ENCODE measurements around the gene ENKD1. TPM values are rescaled to one million over a fixed set of nuclear protein-coding genes. Genes with fewer than 3 reads are reported as not detected.

The ENKD1 gene
- polyA plus RNA-seq (2013, experiment 1 of 2), result 15.2 TPM
- polyA plus RNA-seq (2013, experiment 2 of 2), result 15.0 TPM

- Histone ChIP-seq H3K4me2 (ENCODE audit: insufficient read depth, low read length, poor library complexity, severe bottlenecking) (peak within 1 kb of the TSS; percentile 99), H3K23ac (ENCODE audit: low read depth, low read length, poor library complexity) (peak within 1 kb of the TSS; percentile 90), H2AK5ac (ENCODE audit: low read depth, low read length) (peak within 1 kb of the TSS; percentile 96), H3K4ac (ENCODE audit: low read length) (no peak within 1 kb of the TSS), H4K91ac (ENCODE audit: low read depth, low read length, poor library complexity) (no peak within 1 kb of the TSS), H3K14ac (ENCODE audit: low read length) (peak within 1 kb of the TSS; percentile 96), H3K18ac (ENCODE audit: low read length) (peak within 1 kb of the TSS; percentile 88), H3K27me3 (ENCODE audit: control insufficient read depth in 3 of 3, insufficient read depth in 3 of 3, low read depth in 1 of 3, low read length in 3 of 3) (no peaks in the 10 kb centered on the region), H2BK12ac (ENCODE audit: low read length) (no peak within 1 kb of the TSS), H3K9me3 (replicated peaks in 1 of 2; ENCODE audit: control insufficient read depth in 2 of 2, insufficient read depth in 1 of 2, low read depth in 1 of 2, low read length in 2 of 2) (no peaks in the 10 kb centered on the region), H3K4me3 (ENCODE audit: low read length in 2 of 2) (peak within 1 kb of the TSS; percentile 51 to 87), H3K4me1 (ENCODE audit: control insufficient read depth in 2 of 2, insufficient read depth in 1 of 2, low read depth in 1 of 2, low read length in 2 of 2) (peaks cover 9 to 19% of the 10 kb centered on the region in 2 donors), H2BK120ac (ENCODE audit: low read depth, low read length) (peak within 1 kb of the TSS; percentile 54), H3K27ac (replicated peaks; ENCODE audit: low read length) (no peak within 1 kb of the TSS), H3K36me3 (replicated peaks in 1 of 2; ENCODE audit: control insufficient read depth in 2 of 2, insufficient read depth in 2 of 2, low read length in 2 of 2) (peaks cover 11 to 34% of the 10 kb centered on the region in 2 donors), H3K9ac (ENCODE audit: low read depth, low read length, poor library complexity) (peak within 1 kb of the TSS; percentile 93), H2AFZ (ENCODE audit: low read length) (peak within 1 kb of the TSS; percentile 96), H4K8ac (ENCODE audit: low read depth, low read length) (no peak within 1 kb of the TSS), H2BK15ac (ENCODE audit: low read length) (no peak within 1 kb of the TSS), H2BK5ac (ENCODE audit: low read length) (peak within 1 kb of the TSS; percentile 91), H3K79me1 (ENCODE audit: low read depth, low read length) (peaks cover 2% of the 10 kb centered on the region)
- WGBS, 2 donors (ENCODE audit: extremely low coverage in 2 of 2, insufficient read length in 2 of 2, insufficient replicate concordance in 1 of 2), result no CpG with 5 or more reads among the region's 78 CpGs
- peak; percentile 87 for DNase-seq (ENCODE audit: low spot score)
Measured at GRCh38 chr16:67666559-67667452, at the start of gene ENKD1, which contains the start of gene C16orf86. TSS of gene ENKD1 (minus strand) at chr16:67666750. CDS start at chr16:67666442, 308 bp downstream. TSS of gene C16orf86 (plus strand) at chr16:67666814. CDS start at chr16:67666971, 157 bp downstream.

- Histone ChIP-seq H3K4me2 (ENCODE audit: insufficient read depth, low read length, poor library complexity, severe bottlenecking) (no peak overlapping the region), H3K4ac (ENCODE audit: low read length) (no peak overlapping the region), H2BK120ac (ENCODE audit: low read depth, low read length) (no peak overlapping the region), H3K18ac (ENCODE audit: low read length) (no peak overlapping the region), H3K23ac (ENCODE audit: low read depth, low read length, poor library complexity) (no peak overlapping the region), H3K27ac (replicated peaks; ENCODE audit: low read length) (no peak overlapping the region), H3K4me1 (ENCODE audit: control insufficient read depth in 2 of 2, insufficient read depth in 1 of 2, low read depth in 1 of 2, low read length in 2 of 2) (peaks cover 6 to 7% of the 10 kb centered on the region in 2 donors), H2BK12ac (ENCODE audit: low read length) (no peak overlapping the region), H3K14ac (ENCODE audit: low read length) (no peak overlapping the region), H2AK5ac (ENCODE audit: low read depth, low read length) (no peak overlapping the region), H2AFZ (ENCODE audit: low read length) (no peak overlapping the region), H2BK5ac (ENCODE audit: low read length) (no peak overlapping the region), H3K4me3 (ENCODE audit: low read length in 2 of 2) (no peak overlapping the region), H2BK15ac (ENCODE audit: low read length) (no peak overlapping the region), H4K8ac (ENCODE audit: low read depth, low read length) (no peak overlapping the region), H3K9me3 (replicated peaks in 1 of 2; ENCODE audit: control insufficient read depth in 2 of 2, insufficient read depth in 1 of 2, low read depth in 1 of 2, low read length in 2 of 2) (no peaks in the 10 kb centered on the region), H3K9ac (ENCODE audit: low read depth, low read length, poor library complexity) (no peak overlapping the region), H3K27me3 (ENCODE audit: control insufficient read depth in 3 of 3, insufficient read depth in 3 of 3, low read depth in 1 of 3, low read length in 3 of 3) (no peaks in the 10 kb centered on the region), H3K36me3 (replicated peaks in 1 of 2; ENCODE audit: control insufficient read depth in 2 of 2, insufficient read depth in 2 of 2, low read length in 2 of 2) (peaks cover 0 to 24% of the 10 kb centered on the region in 2 donors), H3K79me1 (ENCODE audit: low read depth, low read length) (peaks cover 6% of the 10 kb centered on the region), H4K91ac (ENCODE audit: low read depth, low read length, poor library complexity) (no peak overlapping the region)
- no CpG with 5 or more reads among the region's 2 CpGs for WGBS, 2 donors (ENCODE audit: extremely low coverage in 2 of 2, insufficient read length in 2 of 2, insufficient replicate concordance in 1 of 2)
- no peak for DNase-seq (ENCODE audit: low spot score)
Measured at GRCh38 chr16:67716097-67716496, 49.5 kb upstream of the ENKD1 start.

GRCh38 chr16:67714522-67714921 is 48.0 kb upstream of the ENKD1 start:
- no peak overlapping the region for H2BK5ac ChIP-seq (ENCODE audit: low read length)
- no peak overlapping the region for H2AFZ ChIP-seq (ENCODE audit: low read length)
- H3K18ac ChIP-seq (ENCODE audit: low read length), result no peak overlapping the region
- H3K4me1 ChIP-seq (ENCODE audit: control insufficient read depth in 2 of 2, insufficient read depth in 1 of 2, low read depth in 1 of 2, low read length in 2 of 2), result peaks cover 0 to 2% of the 10 kb centered on the region in 2 donors
- no peak overlapping the region for H3K4me2 ChIP-seq (ENCODE audit: insufficient read depth, low read length, poor library complexity, severe bottlenecking)
- no peak overlapping the region for H2BK12ac ChIP-seq (ENCODE audit: low read length)
- no peaks in the 10 kb centered on the region for H3K27me3 ChIP-seq (ENCODE audit: control insufficient read depth in 3 of 3, insufficient read depth in 3 of 3, low read depth in 1 of 3, low read length in 3 of 3)
- H3K79me1 ChIP-seq (ENCODE audit: low read depth, low read length), result peaks cover 6% of the 10 kb centered on the region
- H3K9me3 ChIP-seq (replicated peaks in 1 of 2; ENCODE audit: control insufficient read depth in 2 of 2, insufficient read depth in 1 of 2, low read depth in 1 of 2, low read length in 2 of 2), result no peaks in the 10 kb centered on the region
- H3K4ac ChIP-seq (ENCODE audit: low read length), result no peak overlapping the region
- no peak overlapping the region for H3K4me3 ChIP-seq (ENCODE audit: low read length in 2 of 2)
- no peak overlapping the region for H3K27ac ChIP-seq (replicated peaks; ENCODE audit: low read length)
- H2BK120ac ChIP-seq (ENCODE audit: low read depth, low read length), result no peak overlapping the region
- no peak overlapping the region for H4K8ac ChIP-seq (ENCODE audit: low read depth, low read length)
- H3K36me3 ChIP-seq (replicated peaks in 1 of 2; ENCODE audit: control insufficient read depth in 2 of 2, insufficient read depth in 2 of 2, low read length in 2 of 2), result peaks cover 0 to 24% of the 10 kb centered on the region in 2 donors
- WGBS, 2 donors (ENCODE audit: extremely low coverage in 2 of 2, insufficient read length in 2 of 2, insufficient replicate concordance in 1 of 2), result no CpG with 5 or more reads among the region's 1 CpG
- DNase-seq (ENCODE audit: low spot score), result no peak
- no peak overlapping the region for H2BK15ac ChIP-seq (ENCODE audit: low read length)
- H3K9ac ChIP-seq (ENCODE audit: low read depth, low read length, poor library complexity), result no peak overlapping the region
- H4K91ac ChIP-seq (ENCODE audit: low read depth, low read length, poor library complexity), result no peak overlapping the region
- no peak overlapping the region for H3K14ac ChIP-seq (ENCODE audit: low read length)
- H2AK5ac ChIP-seq (ENCODE audit: low read depth, low read length), result no peak overlapping the region
- no peak overlapping the region for H3K23ac ChIP-seq (ENCODE audit: low read depth, low read length, poor library complexity)

GRCh38 chr16:67713647-67714273 is 47.2 kb upstream of the ENKD1 start:
- Histone ChIP-seq H3K14ac (ENCODE audit: low read length) (no peak overlapping the region), H3K36me3 (replicated peaks in 1 of 2; ENCODE audit: control insufficient read depth in 2 of 2, insufficient read depth in 2 of 2, low read length in 2 of 2) (peaks cover 0 to 24% of the 10 kb centered on the region in 2 donors)
- no CpG with 5 or more reads among the region's 5 CpGs for whole genome bisulfite sequencing, 2 donors (ENCODE audit: extremely low coverage in 2 of 2, insufficient read length in 2 of 2, insufficient replicate concordance in 1 of 2)

More at GRCh38 chr16:67713647-67714273, 47.2 kb upstream of the ENKD1 start:
- no peaks in the 10 kb centered on the region for H3K9me3 ChIP-seq (replicated peaks in 1 of 2; ENCODE audit: control insufficient read depth in 2 of 2, insufficient read depth in 1 of 2, low read depth in 1 of 2, low read length in 2 of 2)
- peaks cover 0 to 2% of the 10 kb centered on the region in 2 donors for H3K4me1 ChIP-seq (ENCODE audit: control insufficient read depth in 2 of 2, insufficient read depth in 1 of 2, low read depth in 1 of 2, low read length in 2 of 2)
- H3K23ac ChIP-seq (ENCODE audit: low read depth, low read length, poor library complexity), result no peak overlapping the region
- H2BK120ac ChIP-seq (ENCODE audit: low read depth, low read length), result no peak overlapping the region
- peaks cover 6% of the 10 kb centered on the region for H3K79me1 ChIP-seq (ENCODE audit: low read depth, low read length)
- no peak overlapping the region for H3K4ac ChIP-seq (ENCODE audit: low read length)
- no peak overlapping the region for H2BK5ac ChIP-seq (ENCODE audit: low read length)
- no peak overlapping the region for H3K27ac ChIP-seq (replicated peaks; ENCODE audit: low read length)
- H2AK5ac ChIP-seq (ENCODE audit: low read depth, low read length), result no peak overlapping the region
- no peak overlapping the region for H2BK12ac ChIP-seq (ENCODE audit: low read length)
- H3K4me2 ChIP-seq (ENCODE audit: insufficient read depth, low read length, poor library complexity, severe bottlenecking), result no peak overlapping the region
- H3K27me3 ChIP-seq (ENCODE audit: control insufficient read depth in 3 of 3, insufficient read depth in 3 of 3, low read depth in 1 of 3, low read length in 3 of 3), result no peaks in the 10 kb centered on the region
- no peak overlapping the region for H3K18ac ChIP-seq (ENCODE audit: low read length)
- no peak overlapping the region for H2BK15ac ChIP-seq (ENCODE audit: low read length)
- no peak overlapping the region for H4K91ac ChIP-seq (ENCODE audit: low read depth, low read length, poor library complexity)
- no peak overlapping the region for H3K4me3 ChIP-seq (ENCODE audit: low read length in 2 of 2)
- H3K9ac ChIP-seq (ENCODE audit: low read depth, low read length, poor library complexity), result no peak overlapping the region
- no peak overlapping the region for H2AFZ ChIP-seq (ENCODE audit: low read length)
- H4K8ac ChIP-seq (ENCODE audit: low read depth, low read length), result no peak overlapping the region
- DNase-seq (ENCODE audit: low spot score), result no peak

Measured in neuronal stem cell (in vitro differentiated cells).